H1 (cell line): ENCODE results near the gene MRFAP1L1.

Experiments used
- CEBPB ChIP-seq: IDR thresholded peaks from 2 replicates; pipeline ENCODE4 v1.6.1; 2012; ENCODE audit warnings: low read depth, low read length
- CTBP2 ChIP-seq: IDR thresholded peaks from 2 replicates; pipeline ENCODE4 v1.7.0; 2011; ENCODE audit warnings: borderline replicate concordance, mild to moderate bottlenecking, moderate library complexity, mixed read lengths, low read length; ENCODE audit not compliant: insufficient read depth, insufficient read length
- CTCF ChIP-seq, 3 experiments: IDR thresholded peaks; 1 replicate in 2 of 3; 2 replicates in 1 of 3; pipeline versions ENCODE4 v1.5.1 to v1.6.1; 2011; ENCODE audit warnings: low read length in 3 of 3, mild to moderate bottlenecking in 3 of 3, inconsistent platforms in 2 of 3, low read depth in 1 of 3, moderate library complexity in 1 of 3; ENCODE audit not compliant: insufficient read depth in 1 of 3; ENCODE audit errors: control extremely low read depth in 1 of 3
- E2F6 ChIP-seq: IDR thresholded peaks from 2 replicates; pipeline ENCODE4 v1.6.1; 2012; ENCODE audit warnings: inconsistent platforms
- EZH2 ChIP-seq: fragments of 200-600 bp; sonication (generic); IDR thresholded peaks from 2 replicates; pipeline ENCODE4 v1.7.1; 2012; ENCODE audit warnings: low read depth, mild to moderate bottlenecking, moderate library complexity, low read length, inconsistent platforms; ENCODE audit not compliant: severe bottlenecking
- FOSL1 ChIP-seq: IDR thresholded peaks from 2 replicates; pipeline ENCODE4 v1.6.1; 2011; ENCODE audit warnings: mild to moderate bottlenecking, low read depth, low read length, moderate library complexity; ENCODE audit not compliant: insufficient read depth
- GABPA ChIP-seq: IDR thresholded peaks from 2 replicates; pipeline ENCODE4 v1.6.1; 2011; ENCODE audit warnings: mild to moderate bottlenecking, low read length, moderate library complexity, borderline replicate concordance; ENCODE audit not compliant: insufficient read depth
- HDAC6 ChIP-seq: IDR thresholded peaks from one replicate; pipeline ENCODE4 v1.7.1; 2012; ENCODE audit warnings: low read depth, mild to moderate bottlenecking, inconsistent platforms, low read length, moderate library complexity
- JUND ChIP-seq: IDR thresholded peaks from 2 replicates; pipeline ENCODE4 v1.6.1; 2011; ENCODE audit warnings: mild to moderate bottlenecking, improper control_type of control experiment, low read length
- KDM1A ChIP-seq: fragments of 200-600, 300-600 bp; sonication (generic); IDR thresholded peaks from 2 replicates; pipeline ENCODE4 v1.7.1; 2016; ENCODE audit warnings: mild to moderate bottlenecking, low read length, borderline replicate concordance
- PHF8 ChIP-seq: fragments of 200-600 bp; sonication (generic); conservative IDR thresholded peaks from 2 replicates; pipeline ENCODE4 v1.7.1; 2012; ENCODE audit warnings: low read depth, mild to moderate bottlenecking, inconsistent platforms, low read length, moderate library complexity
- SIRT6 ChIP-seq: IDR thresholded peaks from one replicate; pipeline ENCODE4 v1.7.1; 2012; ENCODE audit warnings: low read length, inconsistent platforms
- TAF1 ChIP-seq: IDR thresholded peaks from 2 replicates; pipeline ENCODE4 v1.6.1; 2011; ENCODE audit warnings: mild to moderate bottlenecking, low read depth, low read length

- no peak for TF ChIP-seq TAF1
- TF ChIP-seq CTCF (IDR thresholded peaks at IDR 0.05; ENCODE audit: control extremely low read depth in 1 of 3, insufficient read depth in 1 of 3, low read depth in 1 of 3, low read length in 3 of 3) = no peak
- TF ChIP-seq E2F6 = no peak
- no peak for TF ChIP-seq JUND
- no peak for TF ChIP-seq EZH2
- TF ChIP-seq KDM1A = no peak
- TF ChIP-seq PHF8 = no peak
- no peak for TF ChIP-seq SIRT6
- no peak for TF ChIP-seq CTBP2
- no peak for TF ChIP-seq GABPA
- TF ChIP-seq CEBPB = no peak
- no peak for TF ChIP-seq HDAC6
- no peak for TF ChIP-seq FOSL1
Measured at GRCh38 chr4:6672131-6672530, 37.5 kb downstream of the MRFAP1L1 start.
